HL-60 (cell line): ENCODE measurements around the gene EXOC4.

Experiments used
- DNase-seq, 2 experiments: peaks; one replicate each; pipeline ENCODE4 v3.0.0-alpha.2; 2010 to 2020; ENCODE audit warnings: low read depth in 1 of 2, low spot score in 1 of 2
- H3K27ac ChIP-seq: fragments of 250-450 bp; sonication (Bioruptor Pico); replicated peaks from 2 replicates; pipeline ENCODE4 v1.5.1; 2020; ENCODE audit warnings: mild to moderate bottlenecking, moderate library complexity
- H3K27me3 ChIP-seq: fragments of 250-450 bp; sonication (Bioruptor Pico); 2 replicates; pipeline ENCODE4 v1.5.1; 2021; ENCODE audit warnings: mild to moderate bottlenecking, moderate library complexity; ENCODE audit not compliant: insufficient read depth, poor library complexity, severe bottlenecking
- H3K4me3 ChIP-seq: replicated peaks from 2 replicates; pipeline ENCODE4 v1.5.1; 2011; ENCODE audit warnings: mild to moderate bottlenecking, control low read depth, low read length; ENCODE audit not compliant: insufficient read depth
- CTCF ChIP-seq: IDR thresholded peaks from one replicate; pipeline ENCODE4 v1.5.1; 2011; ENCODE audit warnings: low read length, control low read depth, inconsistent platforms; ENCODE audit not compliant: insufficient read depth
- GABPA ChIP-seq: IDR thresholded peaks from 2 replicates; pipeline ENCODE4 v1.6.1; 2012; ENCODE audit warnings: low read depth
- POLR2AphosphoS5 ChIP-seq: IDR thresholded peaks from 2 replicates; pipeline ENCODE4 v1.6.1; 2012; ENCODE audit warnings: low read depth
- SPI1 ChIP-seq: IDR thresholded peaks from 2 replicates; pipeline ENCODE4 v1.6.1; 2012; ENCODE audit warnings: low read depth, mild to moderate bottlenecking, borderline replicate concordance
- TF ChIP-seq, protein P1 (sequence below): IDR thresholded peaks from 2 replicates; pipeline ENCODE4 v1.6.1; 2012; ENCODE audit warnings: low read depth; ENCODE audit not compliant: insufficient replicate concordance

EXOC4 gene

GRCh38 chr7:134024739-134025138 lies 771.9 kb downstream of the EXOC4 start:
- no peak for TF ChIP-seq CTCF
- H3K4me3 ChIP-seq: no peak overlapping the region
- no peak overlapping the region for H3K27ac ChIP-seq
- no peak for DNase-seq
- H3K27me3 ChIP-seq: no peaks in the 10 kb centered on the region

- H3K27ac ChIP-seq: no peak overlapping the region
- no peak for TF ChIP-seq CTCF
- no peak for TF ChIP-seq SPI1
- no peak for TF ChIP-seq POLR2AphosphoS5
- TF ChIP-seq, protein P1, sequence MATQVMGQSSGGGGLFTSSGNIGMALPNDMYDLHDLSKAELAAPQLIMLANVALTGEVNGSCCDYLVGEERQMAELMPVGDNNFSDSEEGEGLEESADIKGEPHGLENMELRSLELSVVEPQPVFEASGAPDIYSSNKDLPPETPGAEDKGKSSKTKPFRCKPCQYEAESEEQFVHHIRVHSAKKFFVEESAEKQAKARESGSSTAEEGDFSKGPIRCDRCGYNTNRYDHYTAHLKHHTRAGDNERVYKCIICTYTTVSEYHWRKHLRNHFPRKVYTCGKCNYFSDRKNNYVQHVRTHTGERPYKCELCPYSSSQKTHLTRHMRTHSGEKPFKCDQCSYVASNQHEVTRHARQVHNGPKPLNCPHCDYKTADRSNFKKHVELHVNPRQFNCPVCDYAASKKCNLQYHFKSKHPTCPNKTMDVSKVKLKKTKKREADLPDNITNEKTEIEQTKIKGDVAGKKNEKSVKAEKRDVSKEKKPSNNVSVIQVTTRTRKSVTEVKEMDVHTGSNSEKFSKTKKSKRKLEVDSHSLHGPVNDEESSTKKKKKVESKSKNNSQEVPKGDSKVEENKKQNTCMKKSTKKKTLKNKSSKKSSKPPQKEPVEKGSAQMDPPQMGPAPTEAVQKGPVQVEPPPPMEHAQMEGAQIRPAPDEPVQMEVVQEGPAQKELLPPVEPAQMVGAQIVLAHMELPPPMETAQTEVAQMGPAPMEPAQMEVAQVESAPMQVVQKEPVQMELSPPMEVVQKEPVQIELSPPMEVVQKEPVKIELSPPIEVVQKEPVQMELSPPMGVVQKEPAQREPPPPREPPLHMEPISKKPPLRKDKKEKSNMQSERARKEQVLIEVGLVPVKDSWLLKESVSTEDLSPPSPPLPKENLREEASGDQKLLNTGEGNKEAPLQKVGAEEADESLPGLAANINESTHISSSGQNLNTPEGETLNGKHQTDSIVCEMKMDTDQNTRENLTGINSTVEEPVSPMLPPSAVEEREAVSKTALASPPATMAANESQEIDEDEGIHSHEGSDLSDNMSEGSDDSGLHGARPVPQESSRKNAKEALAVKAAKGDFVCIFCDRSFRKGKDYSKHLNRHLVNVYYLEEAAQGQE: no peak
- TF ChIP-seq GABPA: no peak
- no peaks in the 10 kb centered on the region for H3K27me3 ChIP-seq
- DNase-seq: no peak
- no peak overlapping the region for H3K4me3 ChIP-seq
These were observed 776.0 kb downstream of the EXOC4 start for GRCh38 chr7:134028853-134029252.

DNA sequence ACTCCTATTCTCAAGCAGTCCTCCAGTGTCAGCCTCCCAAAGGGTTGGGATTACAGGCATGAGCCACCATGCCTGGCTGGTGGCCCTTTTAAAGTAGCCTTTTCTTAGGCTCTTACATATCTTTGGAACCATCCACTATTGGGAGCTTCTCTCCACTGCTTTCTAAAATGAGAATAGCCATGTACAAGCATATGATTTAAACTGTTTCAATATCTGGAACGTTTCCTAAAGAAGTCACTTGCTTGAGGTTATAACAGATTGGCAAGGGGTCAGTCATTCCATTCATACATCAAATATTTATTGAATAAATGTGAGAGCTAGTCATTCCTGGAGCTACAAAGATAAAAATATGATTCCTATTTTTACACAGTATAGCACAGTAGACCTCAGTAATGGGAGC lies 776.9 kb downstream of the EXOC4 start:
- DNase-seq: no peak
- Histone ChIP-seq H3K4me3 (no peak overlapping the region), H3K27ac (no peak overlapping the region), H3K27me3 (no peaks in the 10 kb centered on the region)
- TF ChIP-seq POLR2AphosphoS5 (no peak), SPI1 (no peak)

DNA sequence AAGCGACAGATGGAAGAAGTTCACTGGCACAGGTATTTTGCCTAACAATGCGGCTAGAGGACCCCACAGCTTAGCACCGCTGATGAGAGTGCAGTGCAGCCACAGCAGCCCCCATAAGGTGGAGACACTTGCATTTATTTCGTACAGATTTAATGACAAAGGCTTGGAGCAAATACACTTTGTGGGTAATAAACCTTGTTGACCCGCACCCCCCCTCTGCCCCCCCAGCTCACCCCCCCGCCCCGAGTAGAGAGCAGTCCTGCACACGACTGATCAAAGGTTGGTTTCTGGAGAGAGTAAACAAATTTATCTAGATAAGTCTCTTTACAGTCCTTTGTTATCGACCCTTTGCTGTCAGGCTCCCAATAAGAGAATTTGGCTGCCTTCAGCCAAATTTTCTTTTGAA lies 777.6 kb downstream of the EXOC4 start:
- no peak for TF ChIP-seq POLR2AphosphoS5
- TF ChIP-seq CTCF: no peak
- no peak for TF ChIP-seq GABPA
- TF ChIP-seq, protein P1: no peak
- no peak for TF ChIP-seq SPI1
- DNase-seq: no peak

More for the DNA sequence above, 777.6 kb downstream of the EXOC4 start:
- no peaks in the 10 kb centered on the region for H3K27me3 ChIP-seq
- no peak overlapping the region for H3K4me3 ChIP-seq
- H3K27ac ChIP-seq: no peak overlapping the region
